ENCODE results near the gene GARIN3. TPM values are rescaled to one million over a fixed set of nuclear protein-coding genes. Genes with fewer than 3 reads are reported as not detected.

The GARIN3 gene
- total and polyA plus RNA-seq, 9 of the 15 experiments (the other 6 are each of a cell fraction or from before 2014, with no cell fraction given) = not detected

GRCh38 chr5:157198277-157198986 lies 32.4 kb upstream of the GARIN3 start (continued):
- TF ChIP-seq CHD1 (IDR thresholded peaks at IDR 0.05; ENCODE audit: low read length) (no peak), YY1 (IDR thresholded peaks at IDR 0.05; ENCODE audit: borderline replicate concordance in 1 of 3, control insufficient read depth in 1 of 3, extremely low read depth in 1 of 3, insufficient read depth in 3 of 3, insufficient read length in 1 of 3, insufficient replicate concordance in 2 of 3, low read depth in 1 of 3, low read length in 2 of 3) (no peak), TAF9B (IDR thresholded peaks at IDR 0.05; ENCODE audit: partially characterized antibody) (no peak), XRCC3 (IDR thresholded peaks at IDR 0.05) (no peak), ZNF551 (CRISPR knock-in tag; IDR thresholded peaks at IDR 0.05) (no peak)

GRCh38 chr5:157197086-157197485 lies 31.0 kb upstream of the GARIN3 start:
- in situ Hi-C loops (cut with MboI) (no loop called here), intact Hi-C loops (cut with micrococcal nuclease) (no loop called here)
- WGBS (ENCODE audit: insufficient coverage, low coverage, missing lambda C conversion rate) = 2% methylated on average over 3 of the region's 3 CpGs
- no peak for DNase-seq (ENCODE audit: extremely low read depth in 1 of 4, low spot score in 3 of 4)
- Histone ChIP-seq H3K4me1 (replicated peaks in 1 of 2; ENCODE audit: control insufficient read depth in 2 of 2, insufficient read depth in 2 of 2, low read length in 2 of 2) (no peaks in the 10 kb centered on the region), H3K27me3 (ENCODE audit: control insufficient read depth in 2 of 2, insufficient read depth in 2 of 2, low read length in 2 of 2) (peaks cover 0 to 5% of the 10 kb centered on the region in 2 experiments; a peak in 1 of 5 replicates), H2AFZ (ENCODE audit: low read depth, low read length) (no peak overlapping the region), H3K4me3 (no peak overlapping the region), H3K4me2 (ENCODE audit: insufficient read depth, low read length) (no peak overlapping the region), H4K20me1 (replicated peaks; ENCODE audit: control insufficient read depth, insufficient read depth, low read length) (no peaks in the 10 kb centered on the region), H3K9ac (ENCODE audit: insufficient read depth in 1 of 2, low read depth in 2 of 2, low read length in 2 of 2) (no peak overlapping the region), H3K9me1 (ENCODE audit: control insufficient read depth, insufficient read depth, low read length) (no peaks in the 10 kb centered on the region), H3K9me3 (replicated peaks; ENCODE audit: control insufficient read depth, insufficient read depth, low read depth, low read length) (no peaks in the 10 kb centered on the region), H3K36me3 (ENCODE audit: control insufficient read depth, insufficient read depth, low read length) (no peaks in the 10 kb centered on the region), H3K27ac (ENCODE audit: extremely low read depth, low read depth, low read length) (no peak overlapping the region), H3K79me2 (ENCODE audit: control insufficient read depth, insufficient read depth, low read length) (no peaks in the 10 kb centered on the region)
- no peak for FAIRE-seq
- ATAC-seq = no peak
- no TSS peak for BruUV-seq (replicated peaks)
- POLR2A ChIA-PET = no interaction called here
- CTCF ChIA-PET (ENCODE audit: low intra/inter-chr PET ratio) = no interaction called here
- TF ChIP-seq HEY1 (CRISPR knock-in tag; IDR thresholded peaks at IDR 0.05; ENCODE audit: borderline replicate concordance) = no peak
- TF ChIP-seq SREBF1 (IDR thresholded peaks at IDR 0.05; ENCODE audit: borderline replicate concordance, low read depth, low read length) = no peak
- no peak for TF ChIP-seq HBP1 (CRISPR knock-in tag; IDR thresholded peaks at IDR 0.05)
- no peak for TF ChIP-seq TCF15 (CRISPR knock-in tag; IDR thresholded peaks at IDR 0.05)
- TF ChIP-seq CUX1 (CRISPR knock-in tag; IDR thresholded peaks at IDR 0.05) = no peak
- no peak for TF ChIP-seq KLF1 (tag; IDR thresholded peaks at IDR 0.05)
- TF ChIP-seq CHD2 (IDR thresholded peaks at IDR 0.05; ENCODE audit: low read depth, low read length) = no peak
